ES-I3 (cell line): ENCODE data around the gene CAPS.

ENCODE experiments used
- H3K36me3 ChIP-seq: 2 replicates; pipeline ENCODE4 v1.6.1; 2013; ENCODE audit warnings: mild to moderate bottlenecking, low read length, control low read depth, moderate library complexity; ENCODE audit not compliant: insufficient read depth
- H3K4me1 ChIP-seq: 2 replicates; pipeline ENCODE4 v1.6.1; 2013; ENCODE audit warnings: mild to moderate bottlenecking, control low read depth, low read length; ENCODE audit not compliant: insufficient read depth
- H3K9ac ChIP-seq: 2 replicates; pipeline ENCODE4 v1.6.1; 2013; ENCODE audit warnings: low read depth, mild to moderate bottlenecking, low read length, moderate library complexity
- H3K9me3 ChIP-seq: 2 replicates; pipeline ENCODE4 v1.6.1; 2013; ENCODE audit warnings: mild to moderate bottlenecking, low read length, moderate library complexity; ENCODE audit not compliant: control insufficient read depth, insufficient read depth

The CAPS gene

GRCh38 chr19:5914358-5914774, 312 bp downstream of the CAPS start:
- H3K36me3 ChIP-seq: no peaks in the 10 kb centered on the region
- no peak overlapping the region for H3K9ac ChIP-seq
- H3K9me3 ChIP-seq: no peaks in the 10 kb centered on the region
- no peaks in the 10 kb centered on the region for H3K4me1 ChIP-seq

GRCh38 chr19:5914946-5915781, 1.1 kb downstream of the CAPS start:
- Histone ChIP-seq H3K36me3 (no peaks in the 10 kb centered on the region), H3K4me1 (no peaks in the 10 kb centered on the region), H3K9me3 (no peaks in the 10 kb centered on the region), H3K9ac (no peak overlapping the region)

- Histone ChIP-seq H3K36me3 (no peaks in the 10 kb centered on the region), H3K9ac (no peak overlapping the region), H3K9me3 (no peaks in the 10 kb centered on the region), H3K4me1 (no peaks in the 10 kb centered on the region)
Observed at GRCh38 chr19:5915782-5916165, 1.7 kb downstream of the CAPS start.

GRCh38 chr19:5916181-5916708, 2.2 kb downstream of the CAPS start:
- H3K9ac ChIP-seq: no peak overlapping the region
- no peaks in the 10 kb centered on the region for H3K4me1 ChIP-seq
- no peaks in the 10 kb centered on the region for H3K36me3 ChIP-seq
- no peaks in the 10 kb centered on the region for H3K9me3 ChIP-seq

GRCh38 chr19:5917431-5918107, 3.5 kb downstream of the CAPS start:
- H3K36me3 ChIP-seq: peaks cover 9% of the 10 kb centered on the region; the same call in 1 of the 2 replicates

GRCh38 chr19:5918463-5919079, 4.5 kb downstream of the CAPS start:
- no peak overlapping the region for H3K9ac ChIP-seq
- H3K9me3 ChIP-seq: no peaks in the 10 kb centered on the region
- H3K36me3 ChIP-seq: peaks cover 11% of the 10 kb centered on the region
- H3K4me1 ChIP-seq: no peaks in the 10 kb centered on the region

More at GRCh38 chr19:5917431-5918107, 3.5 kb downstream of the CAPS start:
- Histone ChIP-seq H3K4me1 (no peaks in the 10 kb centered on the region), H3K9ac (no peak overlapping the region), H3K9me3 (no peaks in the 10 kb centered on the region)

- peaks cover 31% of the 10 kb centered on the region for H3K36me3 ChIP-seq
Observed at GRCh38 chr19:5921516-5922160, 7.6 kb downstream of the CAPS start.

GRCh38 chr19:5922161-5922545, 8.1 kb downstream of the CAPS start:
- no peaks in the 10 kb centered on the region for H3K9me3 ChIP-seq
- H3K36me3 ChIP-seq: peaks cover 33% of the 10 kb centered on the region
- no peak overlapping the region for H3K9ac ChIP-seq
- no peaks in the 10 kb centered on the region for H3K4me1 ChIP-seq

More at GRCh38 chr19:5921516-5922160, 7.6 kb downstream of the CAPS start:
- H3K9ac ChIP-seq: no peak overlapping the region
- H3K4me1 ChIP-seq: no peaks in the 10 kb centered on the region
- H3K9me3 ChIP-seq: no peaks in the 10 kb centered on the region

- H3K9ac ChIP-seq: no peak overlapping the region
- no peaks in the 10 kb centered on the region for H3K4me1 ChIP-seq
- peaks cover 41% of the 10 kb centered on the region for H3K36me3 ChIP-seq
- no peaks in the 10 kb centered on the region for H3K9me3 ChIP-seq
Observed at GRCh38 chr19:5923356-5923755, 9.3 kb downstream of the CAPS start.

GRCh38 chr19:5925830-5926427, 11.9 kb downstream of the CAPS start:
- Histone ChIP-seq H3K9ac (no peak overlapping the region), H3K36me3 (peaks cover 62% of the 10 kb centered on the region)

GRCh38 chr19:5926641-5927440, 12.8 kb downstream of the CAPS start:
- Histone ChIP-seq H3K9ac (no peak overlapping the region), H3K36me3 (peaks cover 59% of the 10 kb centered on the region), H3K9me3 (no peaks in the 10 kb centered on the region), H3K4me1 (no peaks in the 10 kb centered on the region)

More at GRCh38 chr19:5925830-5926427, 11.9 kb downstream of the CAPS start:
- no peaks in the 10 kb centered on the region for H3K4me1 ChIP-seq
- H3K9me3 ChIP-seq: no peaks in the 10 kb centered on the region

- Histone ChIP-seq H3K4me1 (no peaks in the 10 kb centered on the region), H3K36me3 (peaks cover 57% of the 10 kb centered on the region), H3K9me3 (no peaks in the 10 kb centered on the region), H3K9ac (no peak overlapping the region)
Observed at GRCh38 chr19:5927441-5927821, 13.4 kb downstream of the CAPS start.

GRCh38 chr19:5929179-5929578, 15.1 kb downstream of the CAPS start:
- H3K9ac ChIP-seq: no peak overlapping the region
- no peaks in the 10 kb centered on the region for H3K4me1 ChIP-seq
- H3K9me3 ChIP-seq: no peaks in the 10 kb centered on the region
- peaks cover 54% of the 10 kb centered on the region for H3K36me3 ChIP-seq
